Thyroid gland (tissue), 4 donors: ENCODE results near the gene ARHGAP22. TPM values are rescaled to one million over a fixed set of nuclear protein-coding genes. Genes with fewer than 3 reads are reported as not detected.

ENCODE experiments used
- DNase-seq, 2 donors: peaks; one replicate each; pipeline ENCODE4 v3.0.0-alpha.2; 2019
- H3K27ac ChIP-seq, 3 donors: fragments of 200-600 bp; sonication (generic); 1 replicate in 2 of 3; 2 replicates in 1 of 3; pipeline ENCODE4 v1.5.1; 2016 to 2019; ENCODE audit warnings: mild to moderate bottlenecking in 1 of 3, moderate library complexity in 1 of 3
- H3K27me3 ChIP-seq: fragments of 200-600 bp; sonication (generic); one replicate; pipeline ENCODE4 v1.5.1; 2019
- H3K36me3 ChIP-seq, 2 donors: fragments of 200-600 bp; sonication (generic); one replicate each; pipeline ENCODE4 v1.5.1; 2016 to 2019
- H3K4me1 ChIP-seq, 2 donors: fragments of 200-600 bp; sonication (generic); one replicate each; pipeline ENCODE4 v1.5.1; 2017 to 2019
- H3K4me3 ChIP-seq, 3 donors: fragments of 200-600 bp; sonication (generic); replicated peaks in 1 of 3; 1 replicate in 2 of 3; 2 replicates in 1 of 3; pipeline ENCODE4 v1.5.1; 2016; ENCODE audit warnings: mild to moderate bottlenecking in 1 of 3
- H3K9me3 ChIP-seq: fragments of 200-600 bp; sonication (generic); one replicate; pipeline ENCODE4 v1.5.1; 2017
- CTCF ChIP-seq, 6 experiments: fragments of 200-600 bp in 3 of 6; fragments of 450-650 bp in 3 of 6; sonication (generic) in 3 of 6; IDR thresholded peaks; one replicate each; pipeline ENCODE4 v1.5.1; 2016 to 2019; ENCODE audit warnings: antibody characterized with exemption in 6 of 6, mild to moderate bottlenecking in 2 of 6, inconsistent platforms in 1 of 6, moderate library complexity in 1 of 6
- POLR2A ChIP-seq, 2 donors: fragments of 450-650 bp; IDR thresholded peaks; one replicate each; pipeline ENCODE4 v1.6.1; 2017; ENCODE audit warnings: antibody characterized with exemption in 2 of 2, mild to moderate bottlenecking in 2 of 2, moderate library complexity in 1 of 2
- WGBS, 2 donors: methylation state at CpG; one replicate each; pipeline ENCODE4 v1.1.5; 2017; 5-methylcytosine and 5-hydroxymethylcytosine counted together
- intact Hi-C: fragments of 100-400 bp; cut with DNase I; formaldehyde crosslinking; loops from one replicate; pipeline ENCODE4 v1.15.1; 2023
- total RNA-seq, 4 donors: library from RNA; depleted of rRNA; stranded (reverse); fragments of >200 nt; gene quantifications; one replicate each; pipeline ENCODE4 v1.2.3, GENCODE V29; 2016

The ARHGAP22 gene
- total RNA-seq, 4 donors from 2014 or later: 3.4 to 29.5 (median 19.1) TPM

- no peak for TF ChIP-seq CTCF (IDR thresholded peaks at IDR 0.05)
- 85 to 98% methylated on average over 1 of the region's 1 CpG for WGBS, 2 donors
- H3K9me3 ChIP-seq: no peaks in the 10 kb centered on the region
- H3K27ac ChIP-seq: no peak overlapping the region
- no peaks in the 10 kb centered on the region for H3K27me3 ChIP-seq
- no peak overlapping the region for H3K4me3 ChIP-seq
- H3K4me1 ChIP-seq: no peaks in the 10 kb centered on the region
- no peak for DNase-seq
- intact Hi-C loops: no loop called here
- no peaks in the 10 kb centered on the region for H3K36me3 ChIP-seq
These were observed 27.3 kb upstream of the ARHGAP22 start for GRCh38 chr10:48632166-48632565.

- intact Hi-C loops: no loop called here
- H3K27me3 ChIP-seq: no peaks in the 10 kb centered on the region
- H3K9me3 ChIP-seq: no peaks in the 10 kb centered on the region
- no peak for DNase-seq
- no peaks in the 10 kb centered on the region for H3K36me3 ChIP-seq
- H3K4me3 ChIP-seq: no peak overlapping the region
- peaks cover 0 to 7% of the 10 kb centered on the region in 2 donors for H3K4me1 ChIP-seq
- no peak overlapping the region for H3K27ac ChIP-seq
- TF ChIP-seq CTCF (IDR thresholded peaks at IDR 0.05) (no peak), POLR2A (IDR thresholded peaks at IDR 0.05) (no peak)
- WGBS, 2 donors: 79 to 81% methylated on average over 2 of the region's 2 CpGs
These were observed 23.2 kb upstream of the ARHGAP22 start for GRCh38 chr10:48627984-48628609.

GRCh38 chr10:48626986-48627731 is 22.3 kb upstream of the ARHGAP22 start:
- Histone ChIP-seq H3K4me3 (no peak overlapping the region), H3K36me3 (no peaks in the 10 kb centered on the region), H3K9me3 (no peaks in the 10 kb centered on the region), H3K27me3 (no peaks in the 10 kb centered on the region), H3K4me1 (peaks cover 0 to 7% of the 10 kb centered on the region in 2 donors), H3K27ac (no peak overlapping the region)
- no peak for TF ChIP-seq CTCF (IDR thresholded peaks at IDR 0.05)
- no peak for TF ChIP-seq POLR2A (IDR thresholded peaks at IDR 0.05)
- no peak for DNase-seq
- WGBS, 2 donors: 91 to 94% methylated on average over 11 of the region's 11 CpGs
- intact Hi-C loops: no loop called here

- intact Hi-C loops: no loop called here
- TF ChIP-seq CTCF (IDR thresholded peaks at IDR 0.05) (no peak), POLR2A (IDR thresholded peaks at IDR 0.05) (no peak)
- H3K27me3 ChIP-seq: no peaks in the 10 kb centered on the region
These were observed 21.6 kb upstream of the ARHGAP22 start for GRCh38 chr10:48626447-48626846.

GRCh38 chr10:48625826-48626134 is 20.9 kb upstream of the ARHGAP22 start:
- Histone ChIP-seq H3K27ac (no peak overlapping the region), H3K36me3 (no peaks in the 10 kb centered on the region), H3K4me1 (peaks cover 0 to 7% of the 10 kb centered on the region in 2 donors), H3K27me3 (no peaks in the 10 kb centered on the region), H3K4me3 (no peak overlapping the region), H3K9me3 (no peaks in the 10 kb centered on the region)
- WGBS, 2 donors: 100% methylated on average over 1 of the region's 1 CpG
- intact Hi-C loops: no loop called here
- TF ChIP-seq POLR2A (IDR thresholded peaks at IDR 0.05) (no peak), CTCF (IDR thresholded peaks at IDR 0.05) (no peak)
- DNase-seq: no peak

More at GRCh38 chr10:48626447-48626846, 21.6 kb upstream of the ARHGAP22 start:
- Histone ChIP-seq H3K9me3 (no peaks in the 10 kb centered on the region), H3K4me3 (no peak overlapping the region), H3K27ac (no peak overlapping the region), H3K4me1 (peaks cover 0 to 7% of the 10 kb centered on the region in 2 donors), H3K36me3 (no peaks in the 10 kb centered on the region)
- whole genome bisulfite sequencing, 2 donors: 76 to 90% methylated on average over 4 of the region's 4 CpGs
- DNase-seq: no peak
